ENCODE measurements around the gene PITPNM1. TPM values are rescaled to one million over a fixed set of nuclear protein-coding genes. Genes with fewer than 3 reads are reported as not detected.

Gene PITPNM1
- total RNA-seq, 1 donor from 2014 or later, result 38.2 TPM

DNA sequence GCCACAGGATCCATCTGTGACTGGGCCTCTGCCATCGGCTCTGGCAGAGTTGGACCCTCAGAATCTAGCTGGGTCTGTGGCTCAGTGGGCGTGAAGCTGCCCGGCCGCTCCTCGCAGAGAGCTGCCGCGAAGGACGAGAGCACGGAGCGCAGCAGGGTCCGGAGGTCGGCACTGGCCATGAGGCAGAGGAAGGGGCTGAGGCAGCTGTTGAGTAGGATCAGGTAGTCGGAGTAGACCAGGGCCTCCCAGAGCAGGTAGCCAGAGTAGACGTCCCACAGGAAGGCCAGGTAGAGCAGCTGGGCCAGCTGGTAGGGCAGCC, 53.5 kb downstream of the PITPNM1 start:
- Histone ChIP-seq H3K4me3 (no peak overlapping the region), H3K9me3 (no peaks in the 10 kb centered on the region), H3K27me3 (no peaks in the 10 kb centered on the region), H3K36me3 (no peaks in the 10 kb centered on the region), H3K4me1 (no peaks in the 10 kb centered on the region), H3K27ac (no peak overlapping the region)
- intact Hi-C loops (cut with DNase I), result no loop called here
- DNase-seq (no peak), ATAC-seq (no peak)
- TF ChIP-seq, protein P1, sequence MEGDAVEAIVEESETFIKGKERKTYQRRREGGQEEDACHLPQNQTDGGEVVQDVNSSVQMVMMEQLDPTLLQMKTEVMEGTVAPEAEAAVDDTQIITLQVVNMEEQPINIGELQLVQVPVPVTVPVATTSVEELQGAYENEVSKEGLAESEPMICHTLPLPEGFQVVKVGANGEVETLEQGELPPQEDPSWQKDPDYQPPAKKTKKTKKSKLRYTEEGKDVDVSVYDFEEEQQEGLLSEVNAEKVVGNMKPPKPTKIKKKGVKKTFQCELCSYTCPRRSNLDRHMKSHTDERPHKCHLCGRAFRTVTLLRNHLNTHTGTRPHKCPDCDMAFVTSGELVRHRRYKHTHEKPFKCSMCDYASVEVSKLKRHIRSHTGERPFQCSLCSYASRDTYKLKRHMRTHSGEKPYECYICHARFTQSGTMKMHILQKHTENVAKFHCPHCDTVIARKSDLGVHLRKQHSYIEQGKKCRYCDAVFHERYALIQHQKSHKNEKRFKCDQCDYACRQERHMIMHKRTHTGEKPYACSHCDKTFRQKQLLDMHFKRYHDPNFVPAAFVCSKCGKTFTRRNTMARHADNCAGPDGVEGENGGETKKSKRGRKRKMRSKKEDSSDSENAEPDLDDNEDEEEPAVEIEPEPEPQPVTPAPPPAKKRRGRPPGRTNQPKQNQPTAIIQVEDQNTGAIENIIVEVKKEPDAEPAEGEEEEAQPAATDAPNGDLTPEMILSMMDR (IDR thresholded peaks at IDR 0.05), result no peak

DNA sequence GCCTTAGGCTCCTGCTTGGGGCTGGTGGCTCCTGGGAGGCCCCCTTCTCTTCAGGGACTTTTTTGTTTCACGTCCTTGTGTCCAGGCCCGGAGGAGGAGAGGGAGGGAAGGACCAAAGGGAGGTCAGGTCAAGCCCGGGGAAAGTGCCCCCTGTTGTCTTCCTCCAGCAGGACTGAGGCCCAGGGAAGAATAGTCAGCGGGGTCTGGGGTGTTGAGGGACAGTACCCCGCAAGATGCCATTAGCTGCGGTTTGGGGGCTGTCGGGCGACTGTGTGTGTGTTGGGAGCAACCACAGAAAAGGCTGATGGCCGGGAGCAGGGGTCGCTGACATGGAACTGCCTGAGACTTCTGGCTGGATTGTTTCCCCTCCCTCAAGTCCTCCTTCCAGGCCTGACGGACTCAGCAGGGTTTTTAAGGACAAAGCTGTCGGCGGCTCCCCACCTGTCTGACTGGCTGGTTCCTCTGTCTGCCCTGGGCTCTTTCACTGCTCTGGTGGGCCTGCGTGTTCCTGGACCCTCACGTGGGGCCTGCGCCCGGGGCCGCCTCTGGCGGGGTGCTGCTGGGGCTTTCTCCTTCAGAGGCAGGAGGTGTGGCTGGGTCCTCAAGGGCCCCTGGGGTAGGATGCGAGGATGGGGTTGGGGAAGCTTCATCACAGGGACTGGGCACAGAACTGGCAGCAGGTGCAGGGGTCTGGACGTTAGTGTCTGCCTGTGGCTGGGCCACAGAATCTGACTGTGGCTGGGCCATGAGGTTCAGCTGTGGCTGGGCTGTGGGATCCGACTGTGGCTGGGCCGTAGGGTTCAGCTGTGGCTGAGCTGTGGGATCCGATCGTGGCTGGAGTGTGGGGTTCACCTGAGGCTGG, 54.1 kb downstream of the PITPNM1 start:
- Histone ChIP-seq H3K36me3 (no peaks in the 10 kb centered on the region), H3K27me3 (no peaks in the 10 kb centered on the region), H3K27ac (no peak overlapping the region), H3K4me3 (no peak overlapping the region), H3K4me1 (no peaks in the 10 kb centered on the region), H3K9me3 (no peaks in the 10 kb centered on the region)
- TF ChIP-seq, protein P1 (IDR thresholded peaks at IDR 0.05), result no peak
- ATAC-seq, result no peak
- intact Hi-C loops (cut with DNase I), result no loop called here
- DNase-seq, result no peak

DNA sequence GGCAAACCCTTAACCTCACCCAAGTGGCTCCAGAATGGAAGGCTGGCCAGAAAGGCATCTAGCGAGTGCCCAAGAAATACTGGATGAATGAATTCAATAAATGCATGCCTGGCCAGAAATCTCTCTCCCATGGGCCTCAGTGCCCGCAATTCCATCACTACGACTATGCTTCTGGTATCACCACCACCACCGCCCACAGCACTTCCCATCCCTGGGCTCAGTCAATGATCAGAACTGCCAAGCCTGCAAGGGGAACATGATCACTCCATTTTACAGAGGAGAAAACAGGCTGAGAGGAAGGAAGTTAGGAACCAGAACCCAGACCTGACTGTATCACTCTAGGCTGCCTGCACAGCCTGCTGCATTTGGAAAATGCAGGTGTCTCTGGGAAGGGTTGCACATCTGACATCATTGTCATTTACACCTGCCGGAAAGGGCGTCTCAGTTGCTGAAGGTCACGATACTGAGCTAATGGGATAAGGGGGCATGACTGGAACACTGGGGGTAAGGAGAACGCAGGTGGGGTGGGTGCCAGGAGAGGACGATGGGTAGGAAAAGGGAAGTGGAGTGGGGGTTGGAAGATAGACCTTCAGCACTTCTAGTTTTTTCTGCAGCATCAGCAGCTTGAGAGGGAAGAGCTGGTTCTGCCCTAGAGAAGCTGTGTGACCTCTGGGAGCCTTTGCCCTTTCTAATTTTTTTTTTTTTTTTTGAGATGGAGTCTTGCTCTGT, 55.9 kb downstream of the PITPNM1 start:
- no peaks in the 10 kb centered on the region for H3K36me3 ChIP-seq
- no peak for DNase-seq
- H3K4me1 ChIP-seq, result peaks cover 7% of the 10 kb centered on the region
- TF ChIP-seq, protein P1 (IDR thresholded peaks at IDR 0.05), result no peak
- no peaks in the 10 kb centered on the region for H3K27me3 ChIP-seq
- no peak overlapping the region for H3K4me3 ChIP-seq
- H3K27ac ChIP-seq, result no peak overlapping the region
- intact Hi-C loops (cut with DNase I), result no loop called here
- no peaks in the 10 kb centered on the region for H3K9me3 ChIP-seq
- peak; percentile 51 for ATAC-seq

DNA sequence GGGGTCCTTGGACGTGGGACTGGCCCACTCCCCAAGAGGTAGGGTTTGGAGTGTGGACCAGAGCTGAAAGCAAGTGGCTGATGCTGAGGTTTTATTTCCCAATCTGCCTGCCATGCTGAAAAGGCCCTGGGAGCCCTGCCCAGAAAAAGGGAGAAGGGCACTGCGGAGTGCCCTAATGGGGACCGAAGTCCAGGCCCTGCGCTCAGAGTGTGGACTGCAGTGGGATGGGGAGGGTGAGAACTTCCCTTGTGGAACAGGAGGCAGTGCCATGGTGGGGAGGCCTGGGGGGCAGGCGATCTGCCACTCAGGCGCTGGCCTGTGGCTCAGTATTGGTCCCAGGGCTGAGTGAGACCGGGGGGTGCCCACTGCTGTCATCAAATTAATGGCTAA, 56.9 kb downstream of the PITPNM1 start:
- H3K4me3 ChIP-seq, result no peak overlapping the region
- no peaks in the 10 kb centered on the region for H3K27me3 ChIP-seq
- no peak for DNase-seq
- intact Hi-C loops (cut with DNase I), result no loop called here
- H3K27ac ChIP-seq, result no peak overlapping the region
- H3K36me3 ChIP-seq, result no peaks in the 10 kb centered on the region
- H3K9me3 ChIP-seq, result no peaks in the 10 kb centered on the region
- ATAC-seq, result no peak
- TF ChIP-seq, protein P1 (IDR thresholded peaks at IDR 0.05), result no peak
- peaks cover 7% of the 10 kb centered on the region for H3K4me1 ChIP-seq

DNA sequence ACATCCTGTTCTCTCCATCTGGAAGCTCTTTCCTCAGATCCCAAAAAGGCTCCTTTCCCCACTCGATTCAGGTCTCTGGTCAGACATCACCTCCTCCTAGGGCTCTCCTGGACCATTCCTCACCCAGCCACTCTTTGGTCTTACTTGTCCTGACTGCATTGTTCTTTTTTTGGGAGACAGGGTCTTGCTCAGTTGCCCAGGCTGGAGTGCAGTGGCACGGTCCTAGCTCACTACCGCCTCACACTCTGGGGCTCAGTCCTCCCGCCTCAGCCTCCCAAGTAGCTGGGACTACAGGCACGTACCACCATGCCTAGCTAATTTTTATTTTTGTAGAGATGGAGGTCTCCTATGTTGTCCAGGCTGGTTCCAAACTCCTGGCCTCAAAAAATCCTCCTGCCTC, 59.6 kb downstream of the PITPNM1 start:
- TF ChIP-seq, protein P1 (IDR thresholded peaks at IDR 0.05), result no peak
- no peak overlapping the region for H3K4me3 ChIP-seq
- no peak for ATAC-seq

More for the DNA sequence above, 59.6 kb downstream of the PITPNM1 start:
- H3K27me3 ChIP-seq, result no peaks in the 10 kb centered on the region
- intact Hi-C loops (cut with DNase I), result no loop called here
- H3K4me1 ChIP-seq, result peaks cover 21% of the 10 kb centered on the region
- H3K36me3 ChIP-seq, result peaks cover 10% of the 10 kb centered on the region
- no peaks in the 10 kb centered on the region for H3K9me3 ChIP-seq
- DNase-seq, result no peak
- no peak overlapping the region for H3K27ac ChIP-seq

All from upper lobe of right lung (tissue), 1 donor.